Measurements from ENCODE around the gene BMP5. TPM values are rescaled to one million over a fixed set of nuclear protein-coding genes. Genes with fewer than 3 reads are reported as not detected.

BMP5 gene
- total RNA-seq, 2 experiments from 2014 or later, result not detected

- Mint-ChIP-seq H3K4me1 (ENCODE audit: low read depth) (no peaks in the 10 kb centered on the region), H3K36me3 (ENCODE audit: low read depth) (no peaks in the 10 kb centered on the region), H3K4me3 (no peak overlapping the region), H3K27ac (no peak overlapping the region), H3K27me3 (no peaks in the 10 kb centered on the region), H3K9me3 (no peaks in the 10 kb centered on the region)
- DNase-seq (no peak), ATAC-seq (no peak)
- no peak for TF ChIP-seq CTCF (IDR thresholded peaks at IDR 0.05)
- POLR2A ChIA-PET, result no interaction called here
- intact Hi-C loops (cut with micrococcal nuclease), result no loop called here
- CTCF ChIA-PET, result no interaction called here
Observed at GRCh38 chr6:55853008-55854001, 22.1 kb downstream of the BMP5 start.

GRCh38 chr6:55841341-55841740, 34.0 kb downstream of the BMP5 start:
- H3K27ac Mint-ChIP-seq, result no peak overlapping the region
- ChIA-PET POLR2A (no interaction called here), CTCF (no interaction called here)
- no peaks in the 10 kb centered on the region for H3K27me3 Mint-ChIP-seq
- TF ChIP-seq CTCF (IDR thresholded peaks at IDR 0.05), result no peak
- H3K36me3 Mint-ChIP-seq (ENCODE audit: low read depth), result no peaks in the 10 kb centered on the region
- DNase-seq, result no peak
- no peak overlapping the region for H3K4me3 Mint-ChIP-seq
- ATAC-seq, result no peak
- intact Hi-C loops (cut with micrococcal nuclease), result no loop called here
- no peaks in the 10 kb centered on the region for H3K4me1 Mint-ChIP-seq (ENCODE audit: low read depth)
- peaks cover 3% of the 10 kb centered on the region for H3K9me3 Mint-ChIP-seq

GRCh38 chr6:55839080-55839479, 36.3 kb downstream of the BMP5 start:
- Mint-ChIP-seq H3K27ac (no peak overlapping the region), H3K27me3 (no peaks in the 10 kb centered on the region), H3K4me3 (no peak overlapping the region), H3K4me1 (ENCODE audit: low read depth) (no peaks in the 10 kb centered on the region), H3K9me3 (peaks cover 5% of the 10 kb centered on the region), H3K36me3 (ENCODE audit: low read depth) (no peaks in the 10 kb centered on the region)
- no peak for TF ChIP-seq CTCF (IDR thresholded peaks at IDR 0.05)
- CTCF ChIA-PET, result no interaction called here
- intact Hi-C loops (cut with micrococcal nuclease), result no loop called here
- POLR2A ChIA-PET, result no interaction called here
- DNase-seq, result no peak
- no peak for ATAC-seq

GRCh38 chr6:55836945-55837344, 38.4 kb downstream of the BMP5 start:
- Mint-ChIP-seq H3K36me3 (ENCODE audit: low read depth) (no peaks in the 10 kb centered on the region), H3K4me1 (ENCODE audit: low read depth) (no peaks in the 10 kb centered on the region), H3K9me3 (peaks cover 7% of the 10 kb centered on the region), H3K27ac (no peak overlapping the region), H3K4me3 (no peak overlapping the region), H3K27me3 (no peaks in the 10 kb centered on the region)
- CTCF ChIA-PET, result no interaction called here
- TF ChIP-seq CTCF (IDR thresholded peaks at IDR 0.05), result no peak
- intact Hi-C loops (cut with micrococcal nuclease), result no loop called here
- no peak for ATAC-seq
- POLR2A ChIA-PET, result no interaction called here
- no peak for DNase-seq

GRCh38 chr6:55836481-55836880, 38.9 kb downstream of the BMP5 start:
- ATAC-seq, result no peak
- no peak overlapping the region for H3K4me3 Mint-ChIP-seq
- no peak for TF ChIP-seq CTCF (IDR thresholded peaks at IDR 0.05)

More at GRCh38 chr6:55836481-55836880, 38.9 kb downstream of the BMP5 start:
- peaks cover 7% of the 10 kb centered on the region for H3K9me3 Mint-ChIP-seq
- no peak overlapping the region for H3K27ac Mint-ChIP-seq
- CTCF ChIA-PET, result no interaction called here
- POLR2A ChIA-PET, result no interaction called here
- no peaks in the 10 kb centered on the region for H3K4me1 Mint-ChIP-seq (ENCODE audit: low read depth)
- H3K27me3 Mint-ChIP-seq, result no peaks in the 10 kb centered on the region
- no peaks in the 10 kb centered on the region for H3K36me3 Mint-ChIP-seq (ENCODE audit: low read depth)
- no peak for DNase-seq
- intact Hi-C loops (cut with micrococcal nuclease), result no loop called here
